ENCODE measurements around the gene PRSS38.
"Not testable (repeated sequence)": the region's sequence is repeated elsewhere in the genome, so short reads cannot be mapped to it uniquely, and the experiment has no call there.

Gene PRSS38

GRCh38 chr1:227844320-227845146 lies 29.1 kb downstream of the PRSS38 start:
- DNase-seq (ENCODE audit: low read depth, low spot score), result no peak

- DNase-seq (ENCODE audit: low read depth, low spot score), result no peak
Measured at GRCh38 chr1:227845147-227845458, 29.6 kb downstream of the PRSS38 start.

GRCh38 chr1:227845519-227845918 lies 30.0 kb downstream of the PRSS38 start:
- no peak for DNase-seq (ENCODE audit: low read depth, low spot score)

- no peak for DNase-seq (ENCODE audit: low read depth, low spot score)
Measured at GRCh38 chr1:227846265-227846858, 30.9 kb downstream of the PRSS38 start.

GRCh38 chr1:227847046-227847445 lies 31.6 kb downstream of the PRSS38 start:
- DNase-seq (ENCODE audit: low read depth, low spot score), result not testable (repeated sequence)

GRCh38 chr1:227848430-227848932 lies 33.0 kb downstream of the PRSS38 start:
- DNase-seq (ENCODE audit: low read depth, low spot score), result no peak

GRCh38 chr1:227849251-227849650 lies 33.8 kb downstream of the PRSS38 start:
- DNase-seq (ENCODE audit: low read depth, low spot score), result no peak

- no peak for DNase-seq (ENCODE audit: low read depth, low spot score)
Measured at GRCh38 chr1:227854189-227854588, 38.7 kb downstream of the PRSS38 start.

- no peak for DNase-seq (ENCODE audit: low read depth, low spot score)
Measured at GRCh38 chr1:227855687-227856086, 40.2 kb downstream of the PRSS38 start.

- DNase-seq (ENCODE audit: low read depth, low spot score), result no peak
Measured at GRCh38 chr1:227856147-227856858, 40.8 kb downstream of the PRSS38 start.

- DNase-seq (ENCODE audit: low read depth, low spot score), result no peak
Measured at GRCh38 chr1:227864882-227865281, 49.4 kb downstream of the PRSS38 start.

GRCh38 chr1:227869279-227869842 lies 53.9 kb downstream of the PRSS38 start:
- DNase-seq (ENCODE audit: low read depth, low spot score), result no peak

- DNase-seq (ENCODE audit: low read depth, low spot score), result no peak
Measured at GRCh38 chr1:227869851-227870305, 54.4 kb downstream of the PRSS38 start.

- no peak for DNase-seq (ENCODE audit: low read depth, low spot score)
Measured at GRCh38 chr1:227870366-227870765, 54.9 kb downstream of the PRSS38 start.

GRCh38 chr1:227871892-227872291 lies 56.4 kb downstream of the PRSS38 start:
- not testable (repeated sequence) for DNase-seq (ENCODE audit: low read depth, low spot score)

- DNase-seq (ENCODE audit: low read depth, low spot score), result not testable (repeated sequence)
Measured at GRCh38 chr1:227877810-227878209, 62.3 kb downstream of the PRSS38 start.

- DNase-seq (ENCODE audit: low read depth, low spot score), result no peak
Measured at GRCh38 chr1:227880342-227880924, 65.0 kb downstream of the PRSS38 start.

GRCh38 chr1:227883073-227883520 lies 67.6 kb downstream of the PRSS38 start:
- DNase-seq (ENCODE audit: low read depth, low spot score), result no peak

GRCh38 chr1:227883641-227884301 lies 68.3 kb downstream of the PRSS38 start:
- DNase-seq (ENCODE audit: low read depth, low spot score), result no peak

- no peak for DNase-seq (ENCODE audit: low read depth, low spot score)
Measured at GRCh38 chr1:227884370-227885134, 69.1 kb downstream of the PRSS38 start.

Measured in brain pericyte (primary cell).